H1 (cell line): ENCODE results near the gene CTSK. TPM values are rescaled to one million over a fixed set of nuclear protein-coding genes. Genes with fewer than 3 reads are reported as not detected.

Experiments used
- TEAD4 ChIP-seq: IDR thresholded peaks from 2 replicates; pipeline ENCODE4 v1.6.1; 2012; ENCODE audit warnings: low read depth, low read length, inconsistent platforms, mixed read lengths
- polyA plus RNA-seq, 7 experiments: library from polyadenylated mRNA; depleted of rRNA in 3 of 7; stranded (reverse) in 5 of 7; unstranded in 2 of 7; fragments of >200 nt in 5 of 7; fragments of 200-250 nt in 2 of 7; gene quantifications; 1 replicate in 5 of 7; 2 replicates in 1 of 7; 4 replicates in 1 of 7; pipeline versions ENCODE4 v1.2.1 to v1.2.3, GENCODE V29; 2011 to 2013; ENCODE audit warnings: missing spikeins in 2 of 7, mixed read lengths in 2 of 7
- total RNA-seq: library from RNA; stranded (reverse); fragmentation: NEBNext Ultra II Directional; extraction: Animal tissue kit (Norgen Biotek cat#: 25700); gene quantifications from 2 replicates; pipeline ENCODE4 v1.2.1, GENCODE V29; 2021
- TF ChIP-seq, protein P1 (sequence below): IDR thresholded peaks from 2 replicates; pipeline ENCODE4 v1.6.1; 2011; ENCODE audit warnings: low read length, improper control_type of control experiment
- TF ChIP-seq, protein P2 (sequence below): IDR thresholded peaks from 2 replicates; pipeline ENCODE4 v1.6.1; 2011; ENCODE audit warnings: low read depth, mild to moderate bottlenecking, low read length; ENCODE audit not compliant: insufficient read depth

CTSK gene
- total and polyA plus RNA-seq, 2 of the 8 experiments (the other 6 are each of a cell fraction or from before 2014, with no cell fraction given): 2.7 to 4.2 TPM

DNA sequence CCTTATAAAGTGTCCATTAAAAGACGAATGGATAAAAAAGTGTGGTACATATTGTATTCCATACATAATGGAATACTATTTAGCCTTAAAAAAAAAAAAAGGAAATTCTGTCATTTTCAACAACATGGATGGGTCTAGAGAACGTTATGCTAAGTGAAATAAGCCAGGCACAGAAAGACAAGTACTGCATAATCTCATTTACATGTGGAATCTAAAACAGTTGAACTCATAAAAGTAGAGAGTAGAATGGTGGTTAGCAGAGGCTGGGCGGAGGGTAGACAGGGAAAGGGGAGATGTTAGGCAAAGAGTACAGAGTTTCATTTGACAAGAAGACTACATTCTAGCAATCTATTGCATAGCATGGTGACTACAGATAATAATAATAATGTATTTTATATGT is 45.0 kb downstream of the CTSK start (continued):
- TF ChIP-seq, protein P1, sequence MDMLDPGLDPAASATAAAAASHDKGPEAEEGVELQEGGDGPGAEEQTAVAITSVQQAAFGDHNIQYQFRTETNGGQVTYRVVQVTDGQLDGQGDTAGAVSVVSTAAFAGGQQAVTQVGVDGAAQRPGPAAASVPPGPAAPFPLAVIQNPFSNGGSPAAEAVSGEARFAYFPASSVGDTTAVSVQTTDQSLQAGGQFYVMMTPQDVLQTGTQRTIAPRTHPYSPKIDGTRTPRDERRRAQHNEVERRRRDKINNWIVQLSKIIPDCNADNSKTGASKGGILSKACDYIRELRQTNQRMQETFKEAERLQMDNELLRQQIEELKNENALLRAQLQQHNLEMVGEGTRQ: no peak
- TF ChIP-seq TEAD4: no peak
- TF ChIP-seq, protein P2, sequence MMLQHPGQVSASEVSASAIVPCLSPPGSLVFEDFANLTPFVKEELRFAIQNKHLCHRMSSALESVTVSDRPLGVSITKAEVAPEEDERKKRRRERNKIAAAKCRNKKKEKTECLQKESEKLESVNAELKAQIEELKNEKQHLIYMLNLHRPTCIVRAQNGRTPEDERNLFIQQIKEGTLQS: no peak
